GM12874 (cell line): Measurements from ENCODE around the gene ACSF2.

ENCODE experiments used
- TF ChIP-seq, protein P1 (sequence below): IDR thresholded peaks from 2 replicates; pipeline ENCODE4 v1.5.1; 2011; ENCODE audit warnings: low read depth, mild to moderate bottlenecking, control low read depth, low read length, moderate library complexity; ENCODE audit not compliant: insufficient read depth

Gene ACSF2

GRCh38 chr17:50499721-50500120 is 73.7 kb downstream of the ACSF2 start:
- TF ChIP-seq, protein P1, sequence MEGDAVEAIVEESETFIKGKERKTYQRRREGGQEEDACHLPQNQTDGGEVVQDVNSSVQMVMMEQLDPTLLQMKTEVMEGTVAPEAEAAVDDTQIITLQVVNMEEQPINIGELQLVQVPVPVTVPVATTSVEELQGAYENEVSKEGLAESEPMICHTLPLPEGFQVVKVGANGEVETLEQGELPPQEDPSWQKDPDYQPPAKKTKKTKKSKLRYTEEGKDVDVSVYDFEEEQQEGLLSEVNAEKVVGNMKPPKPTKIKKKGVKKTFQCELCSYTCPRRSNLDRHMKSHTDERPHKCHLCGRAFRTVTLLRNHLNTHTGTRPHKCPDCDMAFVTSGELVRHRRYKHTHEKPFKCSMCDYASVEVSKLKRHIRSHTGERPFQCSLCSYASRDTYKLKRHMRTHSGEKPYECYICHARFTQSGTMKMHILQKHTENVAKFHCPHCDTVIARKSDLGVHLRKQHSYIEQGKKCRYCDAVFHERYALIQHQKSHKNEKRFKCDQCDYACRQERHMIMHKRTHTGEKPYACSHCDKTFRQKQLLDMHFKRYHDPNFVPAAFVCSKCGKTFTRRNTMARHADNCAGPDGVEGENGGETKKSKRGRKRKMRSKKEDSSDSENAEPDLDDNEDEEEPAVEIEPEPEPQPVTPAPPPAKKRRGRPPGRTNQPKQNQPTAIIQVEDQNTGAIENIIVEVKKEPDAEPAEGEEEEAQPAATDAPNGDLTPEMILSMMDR, result no peak

DNA sequence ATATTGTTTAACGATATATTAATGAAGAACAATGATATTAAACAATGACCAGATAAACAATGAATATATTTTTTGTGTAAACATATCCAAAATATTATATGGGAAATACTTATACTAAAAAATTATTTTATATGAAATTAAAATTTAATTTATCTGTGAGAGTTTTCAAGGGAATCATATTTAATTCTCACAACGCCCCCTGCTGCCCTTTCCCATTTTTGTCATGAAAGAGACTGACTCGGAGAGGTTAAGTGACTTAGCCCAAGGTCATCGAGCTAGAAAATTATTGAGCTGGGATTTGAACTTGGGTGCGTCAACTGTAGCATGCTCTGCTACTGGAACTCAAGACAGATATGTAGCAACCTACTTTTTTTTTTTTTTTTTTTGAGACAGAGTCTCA is 75.0 kb downstream of the ACSF2 start:
- TF ChIP-seq, protein P1, result no peak

- TF ChIP-seq, protein P1, result no peak
These were observed 76.4 kb downstream of the ACSF2 start for GRCh38 chr17:50502301-50502990.

- TF ChIP-seq, protein P1, result no peak
These were observed 79.6 kb downstream of the ACSF2 start for GRCh38 chr17:50505591-50506130.

- TF ChIP-seq, protein P1, result no peak
These were observed 80.3 kb downstream of the ACSF2 start for GRCh38 chr17:50506298-50506697.

DNA sequence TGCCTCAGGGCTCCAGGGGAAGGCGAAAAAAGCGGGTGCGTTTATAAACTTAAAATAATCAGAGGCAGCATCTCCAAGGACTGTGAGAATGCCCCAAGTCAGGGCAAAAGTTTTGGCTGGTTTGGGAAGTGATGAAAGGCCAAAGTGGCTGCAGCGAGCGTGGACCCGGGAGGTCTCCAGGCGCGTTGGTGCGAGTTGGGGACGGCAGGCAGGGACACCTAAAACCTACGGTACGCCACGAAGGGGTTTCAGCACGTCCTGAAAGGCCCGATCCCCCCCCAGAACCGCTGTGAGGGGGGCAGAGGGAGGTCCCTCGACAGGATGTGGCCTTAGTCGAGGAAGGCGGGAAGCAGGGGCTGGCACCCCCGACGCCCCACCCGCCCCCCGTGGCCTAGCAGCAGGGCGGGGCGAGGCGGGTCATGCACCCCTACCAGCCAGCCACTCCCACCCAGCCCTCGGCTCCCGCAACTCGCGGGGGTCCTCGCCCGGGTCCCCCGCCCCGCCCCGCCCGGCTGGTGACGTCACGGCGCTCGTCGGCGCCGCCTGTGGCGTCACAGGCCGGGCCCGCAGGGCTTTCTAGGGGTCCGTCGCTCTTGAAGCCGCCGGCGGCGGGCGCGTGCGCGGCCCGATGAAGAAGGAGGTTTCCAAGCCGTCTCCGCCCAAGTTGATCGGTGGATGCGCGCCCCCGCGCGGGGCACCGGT is 82.0 kb downstream of the ACSF2 start, which contains the start of gene MYCBPAP:
Gene MYCBPAP (plus strand): TSS at position 569 of the 702 bp plus-strand sequence. CDS start 236 bp downstream, outside the sequence.
- TF ChIP-seq, protein P1, result peak; percentile 43; the same call in 1 of the 2 replicates
